Activated gamma-delta T cell treated with anti-CD3 and anti-CD28 coated beads, Interleukin-2, amount 50 U/mL, for 16 hours (primary cell): Measurements from ENCODE around the gene SLC7A6.

Source experiments
- DNase-seq: peaks from one replicate; pipeline ENCODE4 v3.0.0-alpha.2; 2020; ENCODE audit warnings: low read depth

Gene SLC7A6

GRCh38 chr16:68257251-68257905 lies 6.9 kb upstream of the SLC7A6 start:
- no peak for DNase-seq

- DNase-seq, result no peak
Observed at GRCh38 chr16:68257906-68258800, 6.2 kb upstream of the SLC7A6 start.

DNA sequence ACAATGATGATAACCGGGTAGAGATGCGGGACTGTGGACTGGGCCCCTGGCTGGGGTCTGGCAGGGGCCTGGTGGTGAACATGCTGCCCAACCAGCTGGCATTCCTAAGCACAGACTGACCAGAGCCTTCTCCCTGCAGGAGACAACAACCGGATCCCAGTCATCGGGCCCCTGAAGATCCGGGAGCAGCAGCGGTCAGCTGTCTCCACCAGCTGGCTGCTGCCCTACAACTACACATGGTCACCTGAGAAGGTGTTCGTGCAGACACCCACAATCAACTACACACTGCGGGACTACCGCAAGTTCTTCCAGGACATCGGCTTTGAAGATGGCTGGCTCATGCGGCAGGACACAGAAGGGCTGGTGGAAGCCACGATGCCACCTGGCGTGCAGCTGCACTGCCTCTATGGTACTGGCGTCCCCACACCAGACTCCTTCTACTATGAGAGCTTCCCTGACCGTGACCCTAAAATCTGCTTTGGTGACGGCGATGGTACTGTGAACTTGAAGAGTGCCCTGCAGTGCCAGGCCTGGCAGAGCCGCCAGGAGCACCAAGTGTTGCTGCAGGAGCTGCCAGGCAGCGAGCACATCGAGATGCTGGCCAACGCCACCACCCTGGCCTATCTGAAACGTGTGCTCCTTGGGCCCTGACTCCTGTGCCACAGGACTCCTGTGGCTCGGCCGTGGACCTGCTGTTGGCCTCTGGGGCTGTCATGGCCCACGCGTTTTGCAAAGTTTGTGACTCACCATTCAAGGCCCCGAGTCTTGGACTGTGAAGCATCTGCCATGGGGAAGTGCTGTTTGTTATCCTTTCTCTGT lies 5.1 kb upstream of the SLC7A6 start:
- no peak for DNase-seq

GRCh38 chr16:68263559-68264127 lies 683 bp upstream of the SLC7A6 start:
- DNase-seq, result no peak

- DNase-seq, result no peak
Observed at GRCh38 chr16:68265078-68265920, 973 bp downstream of the SLC7A6 start.

- DNase-seq, result no peak
Observed at GRCh38 chr16:68267612-68268405, 3.5 kb downstream of the SLC7A6 start.

DNA sequence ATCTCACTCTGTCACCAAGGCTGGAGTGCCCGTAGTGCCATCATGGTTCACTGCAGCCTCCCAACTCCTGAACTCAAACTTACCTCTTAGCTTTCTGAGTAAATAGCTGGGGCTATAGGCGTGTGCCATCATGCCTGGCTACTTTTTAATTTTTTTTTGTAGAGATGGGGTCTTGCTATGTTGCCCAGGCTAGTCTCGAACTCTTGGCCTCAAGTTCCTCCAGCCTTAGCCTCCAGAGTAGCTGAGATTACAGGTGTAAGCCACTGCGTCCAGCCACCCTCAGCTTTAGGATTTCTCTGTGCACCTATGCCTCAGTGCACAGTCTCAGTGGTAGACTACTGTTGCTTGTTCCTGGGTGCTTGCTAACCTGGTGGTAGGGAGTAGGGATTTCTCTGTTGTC lies 5.5 kb downstream of the SLC7A6 start:
- no peak for DNase-seq

GRCh38 chr16:68270353-68270752 lies 6.0 kb downstream of the SLC7A6 start:
- DNase-seq, result no peak

DNA sequence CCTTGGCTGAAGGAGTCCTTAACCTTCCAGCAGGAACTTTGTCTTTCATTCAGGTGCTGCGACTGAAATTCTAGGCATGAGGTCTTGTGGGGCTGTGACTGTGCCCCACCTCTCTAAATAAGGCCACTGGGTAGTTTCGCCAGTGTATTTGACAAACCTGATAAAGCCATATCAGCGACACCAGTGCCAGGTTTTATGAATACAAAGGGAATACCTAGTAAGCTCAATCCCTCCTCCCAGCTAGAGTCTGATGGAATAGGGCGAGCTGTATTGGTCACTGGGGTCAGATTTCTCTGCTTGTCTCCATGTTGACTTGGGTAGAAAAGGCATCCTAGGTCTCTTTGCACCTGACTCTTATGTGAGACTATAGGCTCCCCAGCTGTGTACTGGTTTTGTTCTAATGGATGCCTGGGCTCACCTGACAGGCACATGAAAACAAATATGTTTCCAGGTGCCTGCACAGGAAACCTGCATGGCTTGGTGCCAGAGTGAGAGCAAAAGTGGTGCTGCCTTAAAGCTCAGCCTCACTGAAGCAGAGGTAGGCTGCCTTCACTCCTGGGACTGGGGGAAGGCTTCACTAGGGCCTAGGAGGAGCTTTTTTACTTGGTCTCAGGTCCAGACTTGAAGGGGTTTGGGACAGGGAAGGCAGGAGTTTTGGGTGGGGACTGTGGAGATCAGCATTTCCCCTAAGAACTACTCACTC lies 8.3 kb downstream of the SLC7A6 start:
- DNase-seq, result no peak

DNA sequence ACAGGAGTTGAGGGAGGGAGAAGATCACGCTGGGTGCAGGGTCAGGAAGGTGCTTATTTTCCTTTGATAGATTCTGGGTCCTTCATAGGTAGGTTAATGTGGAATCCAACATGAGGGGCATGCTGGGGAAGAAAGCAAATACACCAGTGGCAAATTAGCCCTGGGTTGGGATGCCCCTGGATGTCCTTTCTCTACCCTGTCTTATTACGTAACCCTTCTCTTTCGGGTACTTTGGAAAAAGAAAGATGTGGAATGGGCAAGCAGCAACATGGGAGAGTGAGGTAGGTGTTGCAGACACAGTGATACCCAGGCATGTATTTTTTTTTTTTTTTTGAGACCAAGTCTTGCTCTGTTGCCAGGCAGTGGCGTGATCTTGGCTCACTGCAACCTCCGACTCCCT lies 9.1 kb downstream of the SLC7A6 start:
- no peak for DNase-seq

- no peak for DNase-seq
Observed at GRCh38 chr16:68273896-68274295, 9.6 kb downstream of the SLC7A6 start.

- DNase-seq, result no peak
Observed at GRCh38 chr16:68274441-68274840, 10.1 kb downstream of the SLC7A6 start.

DNA sequence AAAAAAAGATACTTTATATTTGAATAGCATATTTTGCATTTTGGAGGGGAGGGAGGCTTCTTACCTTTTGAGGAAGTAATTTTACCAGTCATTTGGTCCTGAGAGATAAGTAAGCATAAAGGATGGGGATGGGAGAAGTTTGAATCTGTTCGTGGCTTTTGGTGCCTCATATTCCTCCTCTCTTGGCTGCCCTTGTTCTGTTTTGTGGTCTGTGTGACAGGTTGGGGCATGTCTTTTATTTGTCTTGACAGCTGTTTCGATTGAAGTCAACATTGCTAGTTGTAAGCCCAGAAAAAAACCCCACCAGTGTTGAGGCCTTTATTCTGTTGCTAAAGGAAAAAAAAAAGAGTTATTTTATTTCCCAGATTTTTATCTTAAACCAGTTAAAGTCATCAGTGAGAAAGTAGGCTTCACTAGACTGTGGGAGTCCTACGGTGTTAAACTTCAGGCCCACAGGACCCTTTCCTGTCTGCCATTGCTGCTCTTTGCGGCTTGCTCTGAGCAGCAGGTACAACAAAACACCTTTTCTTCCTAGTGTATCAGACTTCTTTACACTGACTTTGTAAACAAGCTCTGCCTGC lies 11.4 kb downstream of the SLC7A6 start:
- no peak for DNase-seq

GRCh38 chr16:68276223-68276622 lies 11.9 kb downstream of the SLC7A6 start:
- DNase-seq, result no peak

- DNase-seq, result no peak
Observed at GRCh38 chr16:68279726-68280558, 15.6 kb downstream of the SLC7A6 start.

- DNase-seq, result no peak
Observed at GRCh38 chr16:68281368-68282063, 17.2 kb downstream of the SLC7A6 start.

DNA sequence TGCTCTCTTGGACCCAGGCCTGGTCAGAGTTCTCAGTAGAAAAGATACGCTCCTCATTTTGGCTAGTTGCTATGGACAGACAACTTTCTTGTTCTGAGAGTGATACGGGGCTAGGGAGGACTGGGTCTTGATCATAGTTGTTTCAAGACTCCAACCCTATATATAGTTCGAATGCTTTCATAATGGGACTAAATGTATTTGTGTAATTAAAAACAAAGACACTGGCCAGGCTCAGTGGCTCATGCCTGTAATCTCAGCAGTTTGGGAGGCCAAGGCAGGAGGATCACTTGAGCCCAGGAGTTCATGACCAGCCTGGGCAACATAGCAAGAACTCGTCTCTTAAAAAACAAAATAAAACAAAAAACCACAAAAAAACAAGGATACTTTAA lies 17.7 kb downstream of the SLC7A6 start:
- no peak for DNase-seq

- no peak for DNase-seq
Observed at GRCh38 chr16:68283346-68283745, 19.0 kb downstream of the SLC7A6 start.
